OCI-LY7 (cell line): ENCODE data around the gene CALR.

Source experiments
- CTCF ChIP-seq: fragments of 200-600 bp; sonication (generic); conservative IDR thresholded peaks from 2 replicates; pipeline ENCODE4 v1.5.1; 2014; ENCODE audit warnings: mild to moderate bottlenecking, antibody characterized with exemption, low read length, moderate library complexity, mixed read lengths
- EZH2phosphoT487 ChIP-seq: fragments of 200-600 bp; sonication (generic); IDR thresholded peaks from 2 replicates; pipeline ENCODE4 v1.6.1; 2018; ENCODE audit warnings: low read depth, borderline replicate concordance, mild to moderate bottlenecking, mixed run types, antibody characterized with exemption, low read length, moderate library complexity, mixed read lengths

- TF ChIP-seq EZH2phosphoT487 (no peak), CTCF (no peak)
Observed at GRCh38 chr19:12956446-12957388, 18.3 kb downstream of the CALR start, which contains the start of gene GADD45GIP1.
